IPS DF 4.7 (cell line): ENCODE data around the gene ST6GALNAC3.
"Not testable (repeated sequence)": the region's sequence is repeated elsewhere in the genome, so short reads cannot be mapped to it uniquely, and the experiment has no call there.

Experiments
- DNase-seq: peaks from one replicate; pipeline ENCODE4 v3.0.0-alpha.2; 2013; ENCODE audit warnings: low spot score; ENCODE audit errors: extremely low read depth

Gene ST6GALNAC3

DNA sequence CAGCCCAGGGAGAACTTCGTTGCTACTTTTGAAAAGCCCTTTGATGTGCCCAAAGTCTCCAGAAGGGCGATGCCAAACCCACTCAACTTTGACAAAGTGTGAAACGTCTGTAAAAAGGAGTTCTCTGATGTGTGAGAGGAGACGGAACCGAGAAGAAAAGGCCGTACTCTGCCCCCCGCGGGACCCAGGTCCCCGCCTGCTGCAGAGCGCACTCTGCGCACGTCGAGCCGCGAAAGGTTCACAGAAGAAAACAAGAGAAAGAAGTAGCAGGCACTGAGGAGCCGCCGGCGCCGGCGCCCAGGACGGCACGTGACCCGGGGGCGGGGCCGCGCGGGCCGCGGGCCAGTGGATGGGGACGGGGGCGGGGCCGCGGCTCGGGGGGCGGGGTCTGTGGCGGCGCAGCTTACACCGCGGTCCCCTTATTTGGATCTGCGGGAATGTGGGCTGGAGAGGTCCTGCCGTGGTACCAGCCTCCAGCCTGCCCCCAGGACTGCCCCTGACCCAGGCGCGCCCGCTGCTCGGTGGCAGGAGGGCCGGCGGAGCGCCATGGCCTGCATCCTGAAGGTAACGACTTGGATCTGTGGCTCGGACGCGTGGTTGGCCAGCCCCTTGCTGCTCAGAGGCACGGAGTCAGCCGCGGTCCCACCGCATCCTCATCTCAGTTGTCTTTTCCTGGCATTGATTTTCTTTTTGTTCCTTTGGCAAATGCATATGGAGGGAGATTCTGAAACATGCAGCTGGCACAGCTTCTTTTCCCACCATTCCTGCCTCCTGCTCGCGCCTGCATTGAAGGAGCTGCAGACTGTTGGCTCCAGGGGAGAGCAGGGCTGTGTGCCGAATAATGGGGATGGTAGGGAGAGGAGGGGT is at the start of gene ST6GALNAC3:
ST6GALNAC3 (plus strand) TSS at position 426 of the 867 bp plus-strand sequence.
- DNase-seq, result no peak

DNA sequence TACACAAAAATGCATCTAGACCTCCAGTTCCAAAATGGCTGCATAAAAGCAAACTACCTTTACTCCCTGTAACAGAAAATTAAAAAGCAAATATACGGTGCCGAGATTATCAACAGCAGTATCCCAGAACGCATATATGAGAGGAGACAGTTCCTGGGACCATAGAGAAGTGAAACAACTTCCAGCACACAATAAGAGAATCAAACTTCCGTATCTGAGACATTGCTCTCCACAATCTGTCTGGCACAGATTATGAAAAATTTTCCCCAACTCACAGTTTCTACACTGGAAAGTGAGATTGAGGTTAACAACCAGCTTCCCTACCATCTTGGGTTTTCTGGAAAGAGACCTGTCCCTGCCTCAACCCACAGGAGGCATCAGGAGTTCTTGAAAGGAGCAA is 47.2 kb upstream of the ST6GALNAC3 start:
- no peak for DNase-seq

DNA sequence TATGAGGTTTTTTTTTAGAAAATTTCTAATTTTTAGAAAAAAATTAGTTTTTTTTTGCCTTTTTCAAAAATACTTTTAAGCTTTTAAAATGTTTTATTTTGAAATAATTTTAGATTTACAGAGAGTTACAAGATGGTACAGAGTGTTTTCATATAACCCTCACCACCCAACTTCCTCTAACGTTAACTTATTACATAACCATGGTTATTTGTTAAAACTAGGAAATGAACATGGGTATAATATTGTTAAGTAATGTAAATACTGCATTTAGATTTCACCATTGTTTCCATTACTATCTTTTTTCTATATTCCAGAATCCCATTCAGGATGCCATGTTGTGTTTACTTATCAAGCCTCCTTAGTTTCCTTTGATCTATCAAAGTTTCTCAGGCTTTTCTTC is 45.2 kb upstream of the ST6GALNAC3 start:
- DNase-seq, result no peak

DNA sequence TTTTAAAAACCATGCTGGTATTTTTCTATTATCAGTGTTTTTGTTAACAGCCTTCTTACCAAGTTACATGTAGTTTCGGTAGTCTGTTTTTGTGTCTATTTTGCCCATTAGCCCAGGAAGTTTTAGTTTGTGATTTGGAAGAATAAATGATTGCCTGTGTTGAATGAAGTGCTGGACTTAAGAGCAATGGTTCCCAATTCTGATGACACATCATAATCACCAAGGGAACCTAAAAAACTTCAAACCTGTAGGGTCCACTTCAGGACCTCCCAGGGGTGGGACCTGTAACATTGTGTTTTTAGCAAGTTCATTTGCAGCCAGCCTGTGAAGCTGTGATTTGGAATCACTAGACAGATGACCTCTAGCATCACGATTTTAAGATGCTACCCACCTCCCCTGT is 43.0 kb upstream of the ST6GALNAC3 start:
- no peak for DNase-seq

DNA sequence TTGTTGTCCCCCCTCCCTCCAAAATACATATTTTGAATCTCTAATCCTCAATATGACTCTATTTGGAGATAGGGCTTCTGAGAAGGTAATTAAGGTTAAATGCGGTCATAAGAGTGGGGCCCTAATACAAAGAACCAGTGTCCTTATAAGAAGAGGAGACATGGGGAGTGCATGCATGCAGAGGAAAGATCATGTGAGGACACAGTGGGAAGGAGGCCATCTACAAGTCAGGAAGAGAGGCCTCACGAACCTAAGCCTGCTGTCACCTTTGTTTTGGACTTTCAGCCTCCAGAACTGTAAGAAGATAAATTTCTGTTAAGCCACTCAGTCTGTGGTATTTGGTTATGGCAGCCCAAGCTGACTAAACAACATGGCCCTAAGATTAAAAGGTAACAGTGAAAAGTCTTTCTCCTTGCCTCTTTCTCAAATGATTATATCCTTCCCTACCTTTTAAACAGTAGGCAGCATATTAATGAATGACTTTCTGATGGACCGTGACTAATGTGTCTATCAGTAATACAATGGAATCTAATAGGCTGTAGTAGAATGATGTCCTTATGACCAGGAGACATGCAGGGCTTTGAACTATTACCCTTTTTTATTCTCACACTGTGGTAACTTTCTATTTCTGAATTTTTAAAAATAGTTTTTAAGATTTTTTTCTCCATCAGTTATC is 40.6 kb upstream of the ST6GALNAC3 start:
- DNase-seq, result no peak

DNA sequence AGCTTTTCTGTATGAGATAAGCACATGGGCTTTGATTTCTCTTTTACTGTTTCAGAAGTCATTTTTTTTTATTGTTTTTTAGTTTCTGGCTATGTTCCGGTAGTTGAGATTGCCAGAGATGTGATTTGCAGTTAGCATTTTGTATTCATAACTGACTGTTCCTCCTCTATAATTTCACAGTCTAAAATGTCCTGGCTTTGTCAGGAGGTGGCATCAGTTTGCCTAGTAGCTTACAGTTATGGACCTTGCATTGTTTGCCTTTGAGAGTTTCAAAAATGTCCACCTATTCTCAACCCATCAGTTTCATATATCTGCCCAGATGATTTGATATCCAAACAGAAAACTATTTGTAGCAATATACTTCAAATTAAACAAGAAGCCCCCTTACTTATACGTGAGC is 39.5 kb upstream of the ST6GALNAC3 start:
- no peak for DNase-seq

DNA sequence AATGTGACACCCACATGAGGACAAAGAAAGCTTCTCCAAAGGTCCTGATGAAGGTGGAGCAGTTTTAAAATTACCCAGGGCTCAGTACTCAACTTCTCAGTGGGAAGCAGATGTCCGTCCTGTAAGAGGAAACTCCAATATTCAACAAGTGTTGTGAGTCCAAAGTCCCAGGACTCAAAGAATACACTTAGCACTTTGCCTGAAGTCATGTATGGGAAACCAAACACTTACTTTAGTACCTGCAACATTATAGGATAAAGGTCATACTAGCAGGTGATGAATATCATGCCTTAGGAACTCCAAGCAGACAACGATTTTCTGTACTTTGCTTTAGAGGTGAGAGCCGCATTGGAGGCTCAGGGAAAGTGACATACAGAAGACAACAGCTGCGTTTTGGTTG is 37.2 kb upstream of the ST6GALNAC3 start:
- no peak for DNase-seq

DNA sequence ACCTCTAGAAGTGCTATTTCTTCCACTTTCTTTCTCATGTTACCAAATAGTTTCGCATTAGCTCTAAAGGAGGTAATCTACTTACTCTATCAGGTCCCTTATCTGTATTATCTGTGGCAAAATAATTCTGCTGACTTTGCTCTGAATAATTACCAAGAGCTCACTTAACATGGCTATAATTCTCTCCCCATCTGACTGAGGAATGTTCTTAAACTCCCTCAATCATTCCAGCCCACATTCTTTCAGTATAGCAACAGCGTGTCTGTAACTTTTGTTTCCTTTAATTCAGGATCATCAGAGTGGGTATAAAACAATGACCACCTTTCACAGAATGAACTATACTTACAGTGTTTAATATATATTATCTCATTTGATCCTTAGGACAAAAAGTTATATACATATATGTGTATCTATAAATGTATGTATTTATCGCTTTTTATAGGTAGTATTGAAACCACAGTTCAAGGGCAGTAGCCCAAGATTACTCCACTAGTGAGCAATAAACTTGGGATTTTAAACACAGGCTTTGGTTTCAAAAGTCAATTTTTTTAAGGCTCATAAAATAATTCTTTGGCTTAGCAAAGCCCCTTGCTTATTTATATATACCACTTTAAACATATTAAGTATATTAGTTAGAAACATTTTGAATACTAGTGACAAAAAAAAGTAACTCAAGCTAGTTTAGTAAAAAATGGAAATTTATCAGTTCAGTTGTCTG is 36.1 kb upstream of the ST6GALNAC3 start:
- DNase-seq, result no peak

DNA sequence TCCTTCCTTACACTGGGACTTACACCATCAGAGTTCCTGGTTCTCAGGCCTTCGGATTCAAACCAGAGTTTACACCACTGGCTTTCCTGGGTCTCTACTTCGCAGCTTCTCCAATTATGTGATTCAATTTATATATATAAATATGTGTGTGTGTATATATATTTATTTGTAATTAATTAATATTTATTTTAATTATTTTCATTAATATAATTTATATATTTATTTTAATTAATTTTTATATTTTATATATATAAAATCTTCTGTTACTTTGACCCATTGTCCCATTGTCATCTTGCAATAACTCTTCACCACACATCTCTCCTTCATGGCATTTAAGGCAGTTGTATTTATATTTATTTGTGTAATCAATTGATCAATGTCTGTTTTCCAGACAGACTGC is 28.4 kb upstream of the ST6GALNAC3 start:
- DNase-seq, result no peak

DNA sequence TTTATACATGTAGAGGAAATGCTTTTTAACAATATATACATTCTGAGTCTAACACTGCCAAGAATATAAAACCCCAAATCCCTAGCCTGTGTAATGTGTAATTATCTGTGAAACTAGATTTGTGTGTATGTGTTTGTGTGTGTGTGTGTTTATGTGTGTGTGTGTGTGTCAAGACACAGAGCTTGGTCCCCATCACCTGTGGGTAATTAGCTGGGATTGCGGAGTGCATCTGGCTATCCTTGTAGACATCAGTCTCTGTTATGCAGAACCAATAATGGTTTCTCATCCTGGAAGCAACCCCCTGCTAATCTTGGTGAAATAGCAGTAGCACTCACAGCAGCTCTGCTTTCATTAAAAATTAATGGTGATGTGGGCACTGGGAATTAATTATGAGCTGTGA is 26.3 kb upstream of the ST6GALNAC3 start:
- no peak for DNase-seq

DNA sequence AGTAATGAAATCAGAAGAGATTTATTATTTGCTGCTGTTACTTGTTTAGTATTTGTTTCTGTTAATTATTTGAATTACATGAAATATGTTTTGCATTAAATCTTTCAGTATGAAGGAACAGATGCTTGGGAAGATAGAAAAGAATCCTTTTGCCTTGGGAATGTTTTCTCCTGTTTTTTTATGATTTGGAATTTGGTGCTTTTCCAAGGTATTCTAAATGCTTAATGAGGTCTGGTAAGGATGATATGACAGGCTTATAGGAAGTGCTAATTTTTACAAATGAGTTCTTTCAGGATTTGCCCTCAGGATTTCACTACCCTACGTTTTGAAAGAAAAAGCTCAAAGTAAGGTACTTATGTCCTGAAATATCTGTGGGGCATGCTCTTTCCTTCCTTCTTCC is 25.6 kb upstream of the ST6GALNAC3 start:
- no peak for DNase-seq

DNA sequence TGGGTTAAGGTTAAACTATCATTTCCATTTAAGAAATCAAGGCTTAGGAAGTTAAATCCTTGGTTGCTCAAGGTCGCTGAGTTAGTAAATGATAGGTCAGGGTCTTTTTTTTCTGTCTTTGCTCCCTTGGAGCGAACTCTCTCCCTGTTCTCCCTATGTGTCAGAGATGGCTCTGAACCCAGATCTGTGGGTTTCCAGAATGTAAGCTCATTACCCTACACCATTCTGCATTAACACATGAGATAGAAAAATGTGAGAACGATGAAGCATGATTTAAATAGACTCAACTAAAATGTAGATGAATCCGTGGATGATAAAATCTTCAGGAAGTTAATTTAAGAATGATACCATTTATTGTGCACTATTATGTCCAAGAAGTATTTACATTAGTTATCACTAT is 25.0 kb upstream of the ST6GALNAC3 start:
- DNase-seq, result no peak

DNA sequence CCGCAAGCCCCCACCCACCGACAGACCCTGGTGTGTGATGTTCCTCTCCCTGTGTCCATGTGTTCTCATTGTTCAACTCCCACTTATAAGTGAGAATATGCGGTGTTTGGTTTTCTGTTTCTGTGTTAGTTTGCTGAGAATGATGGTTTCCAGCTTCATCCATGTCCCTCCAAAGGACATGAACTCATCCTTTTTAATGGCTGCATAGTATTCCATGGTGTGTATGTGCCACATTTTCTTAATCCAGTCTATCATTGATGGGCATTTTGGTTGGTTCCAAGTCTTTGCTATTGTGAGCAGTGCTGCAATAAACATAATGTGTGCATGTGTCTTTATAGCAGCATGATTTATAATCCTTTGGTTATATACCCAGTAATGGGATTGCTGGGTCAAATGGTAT is 24.5 kb upstream of the ST6GALNAC3 start:
- DNase-seq, result not testable (repeated sequence)

DNA sequence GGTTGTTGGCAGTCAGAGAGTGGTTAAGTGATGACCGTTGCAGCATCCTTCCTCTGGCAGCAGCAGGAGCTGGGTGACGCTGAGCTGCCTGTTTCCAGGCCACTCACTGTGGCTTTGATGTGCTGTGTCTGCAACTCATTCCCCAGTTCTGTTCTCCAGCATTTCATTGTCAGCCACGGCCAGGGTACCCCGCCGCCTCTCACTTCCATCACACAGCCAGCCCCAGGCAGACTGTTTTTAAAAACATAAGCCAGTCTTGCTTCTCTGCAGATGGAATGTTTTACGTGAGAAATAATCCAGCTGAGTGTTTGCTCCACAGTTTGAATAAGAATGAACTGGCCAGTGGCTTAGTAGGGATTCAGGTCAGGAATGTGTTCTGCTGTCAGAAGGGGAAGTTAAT is 21.5 kb upstream of the ST6GALNAC3 start:
- no peak for DNase-seq

DNA sequence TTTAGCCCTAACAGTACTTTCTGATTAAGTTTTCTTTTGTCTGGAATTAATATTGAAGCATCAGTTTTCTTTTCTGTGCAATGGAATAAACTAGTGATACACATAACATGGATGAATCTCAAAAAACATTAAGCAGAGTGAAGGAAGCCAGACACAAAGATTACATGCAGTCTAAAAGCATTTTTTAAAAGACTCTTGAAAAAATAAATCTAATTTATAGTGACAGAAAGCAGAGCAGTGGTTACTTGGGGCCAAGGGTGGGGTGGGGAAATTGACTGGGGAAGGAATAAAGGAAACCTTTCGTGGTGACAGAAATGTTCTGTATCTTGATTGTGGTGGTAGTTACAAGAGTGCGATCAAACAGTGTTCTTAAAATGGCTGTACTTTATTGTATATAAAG is 20.2 kb upstream of the ST6GALNAC3 start:
- DNase-seq, result no peak

DNA sequence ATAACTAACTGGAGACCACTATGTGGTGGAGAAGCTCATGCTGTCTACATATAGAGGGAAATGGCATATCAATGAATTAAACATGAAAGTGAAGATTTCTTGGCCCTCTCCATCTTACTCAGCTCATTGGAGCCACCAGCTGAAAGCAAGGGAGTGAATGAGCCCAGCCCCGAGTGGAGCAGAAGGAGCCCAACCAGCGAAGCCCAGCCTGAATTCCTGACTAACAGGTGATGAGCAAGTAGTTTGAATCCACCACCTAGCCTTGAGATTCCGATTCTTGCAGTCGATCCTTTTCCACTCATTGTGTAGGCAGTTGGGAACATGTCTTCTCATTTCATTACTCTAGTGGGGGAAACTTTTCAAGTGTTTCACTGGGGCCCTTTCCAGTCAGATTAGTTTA is 18.6 kb upstream of the ST6GALNAC3 start:
- no peak for DNase-seq

DNA sequence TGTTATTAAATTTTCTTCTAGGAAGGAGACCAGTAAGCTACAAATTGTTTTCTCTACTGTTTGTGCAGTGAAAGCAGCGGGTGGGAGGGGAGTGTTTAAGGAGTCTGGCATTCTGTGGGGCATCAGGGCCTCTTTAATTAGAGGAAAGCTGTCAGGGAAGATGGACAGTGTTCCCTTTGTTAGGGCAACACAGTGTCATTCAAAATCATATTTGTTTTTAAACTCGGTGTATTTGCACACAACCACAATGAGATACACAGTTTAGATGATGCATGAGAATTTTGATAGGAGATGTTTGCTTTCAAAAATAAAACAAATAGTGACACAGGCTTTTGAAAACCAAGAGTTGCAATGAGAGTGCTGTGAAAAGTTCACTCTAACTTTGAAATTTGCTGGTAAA is 15.1 kb upstream of the ST6GALNAC3 start:
- no peak for DNase-seq

DNA sequence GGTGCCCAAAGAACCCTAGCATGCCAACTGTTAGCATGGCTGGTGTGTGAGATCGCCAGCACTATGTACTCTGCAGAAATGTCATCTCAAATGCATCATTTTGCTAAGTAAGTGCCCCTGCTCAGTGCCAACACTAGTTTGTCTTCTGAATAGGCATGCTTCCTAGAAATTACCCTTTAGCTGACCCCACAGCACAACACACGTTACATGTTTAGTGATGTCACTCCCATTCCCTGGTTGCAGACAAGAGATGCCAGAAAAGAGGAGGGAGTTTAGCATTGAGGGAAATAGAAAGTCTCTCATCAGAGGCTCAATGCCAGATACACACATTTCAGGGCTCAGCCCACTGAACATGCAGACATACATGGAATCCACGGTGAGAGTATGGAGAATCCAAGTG is 9.3 kb upstream of the ST6GALNAC3 start:
- no peak for DNase-seq

DNA sequence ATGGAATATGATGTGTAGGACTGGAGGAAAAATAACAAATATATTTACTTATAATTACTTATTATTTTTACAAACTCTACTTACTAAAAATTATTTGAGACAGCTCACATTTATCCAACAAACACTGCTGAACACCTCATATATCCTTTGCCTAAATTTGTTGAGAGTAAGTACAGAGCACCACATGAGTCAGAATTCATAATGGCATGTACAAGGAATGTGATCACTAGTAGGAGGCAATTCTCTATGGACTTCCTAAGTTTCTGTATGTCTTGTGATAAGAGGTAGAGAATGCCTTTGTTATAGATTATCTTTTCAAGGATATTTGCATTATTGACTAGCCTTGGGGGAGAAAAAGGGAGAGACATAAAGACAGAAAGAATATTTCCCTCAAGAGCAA is 8.2 kb upstream of the ST6GALNAC3 start:
- no peak for DNase-seq

DNA sequence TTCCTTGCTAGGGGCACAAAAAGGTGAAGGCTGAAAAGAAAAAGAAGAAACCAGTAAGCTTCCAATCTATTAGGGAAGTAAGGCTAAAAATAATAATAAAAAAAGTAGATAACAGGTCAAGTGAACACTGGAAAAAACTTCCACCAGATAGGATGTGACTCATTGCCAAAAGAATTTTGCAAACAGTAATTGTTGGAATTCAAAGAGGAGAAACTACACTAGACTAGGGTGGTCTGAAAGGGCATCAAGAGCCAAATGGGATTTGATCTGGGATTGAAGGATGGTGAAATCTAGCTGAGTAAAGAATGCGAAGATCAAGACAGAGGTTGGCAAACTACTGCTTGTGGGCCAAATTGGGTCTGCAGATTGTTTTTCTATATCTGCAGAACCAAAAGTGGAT is 6.0 kb upstream of the ST6GALNAC3 start:
- no peak for DNase-seq

DNA sequence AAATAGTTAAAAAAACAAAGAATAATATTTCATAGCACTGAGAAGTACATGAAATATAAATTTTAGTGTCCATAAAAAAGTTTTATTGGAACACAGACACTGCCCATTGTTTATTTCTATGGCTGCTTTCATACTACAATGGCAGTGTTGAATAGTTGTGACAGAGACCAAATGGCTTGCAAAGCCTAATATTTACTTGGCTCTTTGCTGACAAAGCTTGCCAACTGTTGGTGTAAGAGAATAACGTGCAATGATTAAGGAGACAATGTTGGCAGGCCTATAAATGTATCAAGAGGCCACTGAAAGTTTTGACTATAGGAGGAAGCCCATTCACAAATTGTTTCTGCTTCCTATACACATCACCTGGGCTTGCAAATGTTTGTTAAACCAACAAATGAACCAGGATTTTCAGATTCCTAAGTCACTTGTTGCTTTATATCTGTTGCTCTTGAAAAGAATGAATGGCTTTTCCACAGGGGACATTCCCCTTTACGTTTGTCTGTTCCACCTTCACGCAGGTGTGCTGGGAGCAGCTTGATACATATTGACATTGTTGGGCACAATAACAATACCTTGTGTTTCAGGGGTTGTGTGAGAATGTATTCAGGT is 5.5 kb upstream of the ST6GALNAC3 start:
- DNase-seq, result no peak

DNA sequence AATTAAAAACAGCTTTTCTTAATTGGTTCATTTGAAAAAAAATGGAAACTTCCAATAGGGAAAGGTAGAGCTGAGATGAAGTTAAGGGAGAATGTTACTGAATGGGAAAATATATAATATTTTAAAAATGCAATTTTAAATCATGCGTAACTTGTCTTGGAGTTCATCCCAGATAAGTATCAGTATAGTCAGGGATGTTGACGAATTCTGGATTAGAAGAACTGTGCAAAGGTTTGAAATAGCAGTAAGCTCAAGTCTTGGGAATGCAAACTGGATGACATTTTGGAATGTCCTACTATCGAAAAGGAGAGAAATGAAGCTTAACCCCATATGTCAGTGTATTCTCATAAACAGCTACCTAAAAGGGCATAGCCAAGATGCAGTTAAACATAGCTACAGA is 4.0 kb upstream of the ST6GALNAC3 start:
- no peak for DNase-seq
